Erythroblast (primary cell): ENCODE data around the gene CDYL2.

Source experiments
- GATA1 ChIP-seq: IDR thresholded peaks from 2 replicates; pipeline ENCODE4 v1.6.1; 2011; ENCODE audit warnings: low read depth, mild to moderate bottlenecking, control low read depth, low read length, moderate library complexity
- POLR2A ChIP-seq: IDR thresholded peaks from 2 replicates; pipeline ENCODE4 v1.6.1; 2011; ENCODE audit warnings: mild to moderate bottlenecking, low read length

DNA sequence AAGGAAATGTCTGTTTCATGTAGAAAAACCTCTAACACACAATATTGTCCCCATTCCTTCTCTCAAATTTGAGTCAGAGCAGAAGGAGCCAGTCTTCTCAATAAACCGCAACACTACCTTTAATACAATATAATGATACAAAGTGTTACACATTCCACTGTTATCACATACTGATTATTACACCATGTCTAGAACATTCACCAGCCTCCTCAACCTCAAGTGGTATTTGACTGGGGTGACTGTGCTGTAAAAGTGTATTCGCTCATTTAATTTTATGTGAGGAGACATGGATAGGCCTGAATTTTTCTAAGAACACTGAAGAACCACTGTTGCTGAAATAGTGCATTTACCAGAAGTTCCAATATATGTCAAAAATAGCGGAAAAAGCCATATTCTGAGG is 10.3 kb downstream of the CDYL2 start:
- TF ChIP-seq POLR2A (no peak), GATA1 (no peak)
